ENCODE data around the gene HES2. TPM values are rescaled to one million over a fixed set of nuclear protein-coding genes. Genes with fewer than 3 reads are reported as not detected.
"Not testable (repeated sequence)": the region's sequence is repeated elsewhere in the genome, so short reads cannot be mapped to it uniquely, and the experiment has no call there.

The HES2 gene
- total RNA-seq, 1 donor from 2014 or later = 9.9 TPM

- no peak for DNase-seq
Measured at GRCh38 chr1:6384962-6385361, 34.8 kb downstream of the HES2 start.

- no peak for DNase-seq
Measured at GRCh38 chr1:6384135-6384534, 35.6 kb downstream of the HES2 start.

GRCh38 chr1:6380037-6380436 is 39.7 kb downstream of the HES2 start:
- no peak for DNase-seq

GRCh38 chr1:6378096-6378746 is 41.5 kb downstream of the HES2 start:
- DNase-seq = peak; percentile 29

- DNase-seq = no peak
Measured at GRCh38 chr1:6373961-6374720, 45.6 kb downstream of the HES2 start.

- not testable (repeated sequence) for DNase-seq
Measured at GRCh38 chr1:6372236-6372635, 47.5 kb downstream of the HES2 start.

GRCh38 chr1:6370006-6370405 is 49.7 kb downstream of the HES2 start:
- DNase-seq = no peak

- no peak for DNase-seq
Measured at GRCh38 chr1:6367381-6368012, 52.2 kb downstream of the HES2 start.

- no peak for DNase-seq
Measured at GRCh38 chr1:6365047-6365446, 54.7 kb downstream of the HES2 start.

- peak; percentile 64 for DNase-seq
Measured at GRCh38 chr1:6363085-6363884, 56.4 kb downstream of the HES2 start.

Other genes with a start within 250 kb of the HES2 start
- under 0.01 TPM in 1 of 2 replicates, not detected in the other for gene CHD5, start 239.6 kb downstream of the HES2 start, total RNA-seq
- 124 and 146 TPM in 2 replicates for gene RPL22, start 220.3 kb downstream of the HES2 start, total RNA-seq
- 3.4 and 37.6 TPM in 2 replicates for gene RNF207, start 213.8 kb downstream of the HES2 start, total RNA-seq
- gene ICMT, start 184.0 kb downstream of the HES2 start, total RNA-seq = 81.7 and 121 TPM in 2 replicates
- not detected in 2 replicates for gene HES3, start 175.7 kb downstream of the HES2 start, total RNA-seq
- gene GPR153, start 158.8 kb downstream of the HES2 start, total RNA-seq = 2.2 and 2.8 TPM in 2 replicates
- gene ACOT7, start 26.2 kb downstream of the HES2 start, total RNA-seq = 17.5 and 33.7 TPM in 2 replicates
- gene ESPN, start 4.9 kb upstream of the HES2 start, total RNA-seq = 0.60 and 0.68 TPM in 2 replicates
- gene TNFRSF25, start 46.3 kb upstream of the HES2 start, total RNA-seq = 8.0 and 17.4 TPM in 2 replicates
- gene PLEKHG5, start 71.7 kb upstream of the HES2 start, total RNA-seq = 36.9 and 50.9 TPM in 2 replicates
- 27.1 and 30.6 TPM in 2 replicates for gene NOL9, start 134.6 kb upstream of the HES2 start, total RNA-seq
- under 0.01 TPM in 1 of 2 replicates, not detected in the other for gene TAS1R1, start 135.4 kb upstream of the HES2 start, total RNA-seq
- gene ZBTB48, start 160.1 kb upstream of the HES2 start, total RNA-seq = 12.0 and 22.5 TPM in 2 replicates
- gene KLHL21, start 182.9 kb upstream of the HES2 start, total RNA-seq = 25.9 and 31.7 TPM in 2 replicates
- gene PHF13, start 193.8 kb upstream of the HES2 start, total RNA-seq = 10.2 and 16.7 TPM in 2 replicates
- 19.9 and 23.5 TPM in 2 replicates for gene THAP3, start 204.9 kb upstream of the HES2 start, total RNA-seq